Endothelial cell of umbilical vein (primary cell): ENCODE measurements around the gene MT3. TPM values are rescaled to one million over a fixed set of nuclear protein-coding genes. Genes with fewer than 3 reads are reported as not detected.

ENCODE experiments used
- BruUV-seq: library from RNA; stranded (reverse); fragments of 400-500 nt; replicated peaks from 2 replicates; lab custom pipeline; 2021; lab: Mats Ljungman, UMichigan
- CTCF ChIA-PET: fragments of 300-600, 350-600 bp; sonication (Branson Sonifier 250); formaldehyde crosslinking; loops from one replicate; lab custom pipeline; 2021; ENCODE audit warnings: antibody characterized with exemption, inconsistent platforms; lab: Charles Lee
- POLR2A ChIA-PET: fragments of 300-600, 350-600 bp; sonication (Branson Sonifier 250); formaldehyde crosslinking; loops from one replicate; lab custom pipeline; 2021; ENCODE audit warnings: antibody characterized with exemption, inconsistent platforms; lab: Charles Lee
- DNase-seq: peaks from one replicate; pipeline ENCODE4 v3.0.0-alpha.2; 2011; ENCODE audit warnings: low read depth, low spot score
- FAIRE-seq: peaks from 2 replicates; lab custom pipeline; 2011; peaks lifted over from hg19 to GRCh38; lab: Jason Lieb, UNC
- H2AFZ ChIP-seq: 2 replicates; pipeline ENCODE4 v1.6.0; 2012; ENCODE audit warnings: low read depth, low read length, control low read depth, inconsistent platforms
- H3K27ac ChIP-seq: 2 replicates; pipeline ENCODE4 v1.5.1; 2011; ENCODE audit warnings: low read depth, mild to moderate bottlenecking, control low read depth, low read length, moderate library complexity; ENCODE audit not compliant: insufficient read depth
- H3K27me3 ChIP-seq, 2 experiments: 2 replicates each; pipeline versions ENCODE4 v1.6.0 to v1.6.1; 2011; ENCODE audit warnings: low read length in 2 of 2, mixed read lengths in 1 of 2; ENCODE audit not compliant: control insufficient read depth in 2 of 2, insufficient read depth in 2 of 2
- H3K36me3 ChIP-seq, 2 experiments: 2 replicates in 1 of 2; 3 replicates in 1 of 2; pipeline ENCODE4 v1.5.1; 2011; ENCODE audit warnings: low read length in 2 of 2, mild to moderate bottlenecking in 1 of 2, moderate library complexity in 1 of 2; ENCODE audit not compliant: control insufficient read depth in 2 of 2, insufficient read depth in 2 of 2; ENCODE audit errors: extremely low read depth in 1 of 2
- H3K4me1 ChIP-seq: 3 replicates; pipeline ENCODE4 v1.5.1; 2011; ENCODE audit warnings: mild to moderate bottlenecking, low read length; ENCODE audit not compliant: control insufficient read depth, insufficient read depth; ENCODE audit errors: extremely low read depth
- H3K4me2 ChIP-seq: 2 replicates; pipeline ENCODE4 v1.6.1; 2011; ENCODE audit warnings: low read length, control low read depth, mixed read lengths; ENCODE audit not compliant: insufficient read depth
- H3K4me3 ChIP-seq, 3 experiments: fragments of 200-600 bp in 1 of 3; sonication (generic), shearing (Covaris generic) in 1 of 3; replicated peaks in 1 of 3; 2 replicates each; pipeline ENCODE4 v1.5.1; 2011 to 2016; ENCODE audit warnings: control low read depth in 3 of 3, low read length in 3 of 3, mild to moderate bottlenecking in 2 of 3, inconsistent platforms in 1 of 3, low read depth in 1 of 3, moderate library complexity in 1 of 3; ENCODE audit not compliant: insufficient read depth in 1 of 3
- H3K79me2 ChIP-seq: 2 replicates; pipeline ENCODE4 v1.6.0; 2012; ENCODE audit warnings: low read length, inconsistent platforms; ENCODE audit not compliant: control insufficient read depth, insufficient read depth
- H3K9ac ChIP-seq: replicated peaks from 2 replicates; pipeline ENCODE3; 2011; ENCODE audit warnings: low read length, control low read depth; ENCODE audit not compliant: insufficient read depth; ENCODE audit errors: extremely low read depth
- H3K9me1 ChIP-seq: replicated peaks from 3 replicates; pipeline ENCODE4 v1.6.0; 2011; ENCODE audit warnings: mild to moderate bottlenecking, low read length; ENCODE audit not compliant: control insufficient read depth, insufficient read depth; ENCODE audit errors: extremely low read depth
- H3K9me3 ChIP-seq: replicated peaks from 2 replicates; pipeline ENCODE4 v1.5.1; 2012; ENCODE audit warnings: low read length, inconsistent platforms; ENCODE audit not compliant: control insufficient read depth, insufficient read depth
- H4K20me1 ChIP-seq: replicated peaks from 2 replicates; pipeline ENCODE3; 2011; ENCODE audit warnings: mild to moderate bottlenecking, low read length; ENCODE audit not compliant: control insufficient read depth, insufficient read depth; ENCODE audit errors: extremely low read depth
- EZH2 ChIP-seq: IDR thresholded peaks from 2 replicates; pipeline ENCODE4 v1.6.1; 2012; ENCODE audit warnings: borderline replicate concordance, low read depth, mild to moderate bottlenecking, moderate library complexity, low read length, inconsistent platforms; ENCODE audit not compliant: severe bottlenecking
- FOS ChIP-seq: IDR thresholded peaks from 2 replicates; pipeline ENCODE4 v1.6.1; 2011; ENCODE audit warnings: mild to moderate bottlenecking, low read length, moderate library complexity, borderline replicate concordance; ENCODE audit not compliant: insufficient read depth
- JUN ChIP-seq: IDR thresholded peaks from 2 replicates; pipeline ENCODE4 v1.6.1; 2011; ENCODE audit warnings: borderline replicate concordance, low read depth; ENCODE audit not compliant: insufficient read length, insufficient read depth
- MYC ChIP-seq: IDR thresholded peaks from one replicate; pipeline ENCODE4 v1.6.1; 2011; ENCODE audit warnings: mild to moderate bottlenecking, low read depth, low read length
- POLR2A ChIP-seq: IDR thresholded peaks from 2 replicates; pipeline ENCODE4 v1.6.1; 2012; ENCODE audit warnings: low read depth, mild to moderate bottlenecking, control low read depth, low read length
- POLR2AphosphoS5 ChIP-seq: IDR thresholded peaks from 2 replicates; pipeline ENCODE4 v1.6.1; 2012; ENCODE audit warnings: low read depth, mild to moderate bottlenecking, control low read depth, low read length, moderate library complexity; ENCODE audit not compliant: insufficient read depth
- dilution Hi-C: fragments of 300-500 bp; cut with MboI; formaldehyde crosslinking; loops from one replicate; pipeline ENCODE4 v1.15.0; 2019; ENCODE audit warnings: low sequenced_read_pairs; ENCODE audit not compliant: extremely low pct_ligation_motif_present
- intact Hi-C: fragments of 100-400 bp; cut with micrococcal nuclease; formaldehyde crosslinking; loops from one replicate; pipeline ENCODE4 v1.10.0; 2022
- polyA plus RNA-seq, 4 experiments: library from polyadenylated mRNA; depleted of rRNA in 3 of 4; stranded (reverse) in 3 of 4; unstranded in 1 of 4; fragments of >200 nt; gene quantifications; 2 replicates each; pipeline versions ENCODE4 v1.2.1 to v1.2.3, GENCODE V29; 2011 to 2012; ENCODE audit warnings: missing spikeins in 1 of 4
- total RNA-seq: library from RNA; stranded (reverse); gene quantifications from 2 replicates; pipeline ENCODE4 v1.2.3, GENCODE V29; 2021
- TF ChIP-seq, protein P1 (sequence below): IDR thresholded peaks from 2 replicates; pipeline ENCODE4 v1.6.1; 2011; ENCODE audit not compliant: insufficient read depth, insufficient read length

MT3 gene
- total and polyA plus RNA-seq, 2 donors (not counting 3 experiments of a cell fraction or from before 2014, with no cell fraction given) = not detected

DNA sequence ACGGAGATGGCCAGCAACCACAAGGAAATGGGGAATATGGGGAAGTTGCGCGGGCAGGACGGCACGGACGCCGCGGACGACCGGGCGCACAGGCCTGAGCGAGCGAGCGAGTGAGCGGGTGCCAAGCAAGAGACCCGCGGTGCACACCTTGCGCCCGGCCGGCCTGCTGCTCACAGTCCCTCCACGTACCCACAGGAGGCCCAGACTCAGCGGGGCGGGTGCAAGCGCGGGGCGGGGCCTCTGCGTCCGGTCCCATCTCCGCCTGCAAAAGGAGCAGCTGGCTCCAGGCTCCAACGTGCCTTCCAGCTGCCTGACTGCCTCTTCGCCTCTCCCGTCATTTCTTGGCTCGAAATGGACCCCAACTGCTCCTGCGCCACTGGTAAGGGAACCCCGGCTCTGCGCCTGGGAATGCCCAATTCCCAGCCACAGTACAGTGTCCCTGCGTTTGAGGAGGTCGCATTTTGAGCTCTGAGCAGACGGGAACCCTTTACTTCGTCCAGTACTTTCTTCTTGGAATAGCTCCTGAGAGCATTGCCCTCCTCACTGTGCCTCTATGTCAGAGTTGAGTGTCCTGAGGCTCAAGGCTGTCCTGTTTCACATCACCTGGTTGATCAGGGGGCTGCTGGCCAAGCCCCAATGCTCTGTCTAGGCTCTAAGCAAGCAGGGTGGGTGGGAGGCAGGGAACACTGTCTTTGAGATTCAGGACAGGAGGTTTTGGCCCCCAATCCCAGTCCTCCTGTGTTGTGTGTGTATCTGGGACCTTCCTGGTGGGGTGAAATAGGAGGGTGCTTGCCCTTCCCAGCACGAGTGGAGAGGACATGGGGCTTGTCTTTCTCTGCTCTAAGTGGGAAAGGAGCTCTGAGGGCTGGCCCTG, 28.1 kb downstream of the MT3 start:
- ChIA-PET POLR2A (interaction anchor here (0.9 to 1.8 kb wide), 5 partner anchors 8 to 84 kb away, joined by 3 to 11 read pairs (median 6); partner anchors contain the start of genes MT1E and MT2A), CTCF (interaction anchor here (0.8 to 2.3 kb wide), 8 partner anchors 9 to 85 kb away, joined by 3 to 10 read pairs (median 4); no protein-coding TSS in a partner anchor)
- TF ChIP-seq, protein P1, sequence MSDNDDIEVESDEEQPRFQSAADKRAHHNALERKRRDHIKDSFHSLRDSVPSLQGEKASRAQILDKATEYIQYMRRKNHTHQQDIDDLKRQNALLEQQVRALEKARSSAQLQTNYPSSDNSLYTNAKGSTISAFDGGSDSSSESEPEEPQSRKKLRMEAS = no peak
- TF ChIP-seq POLR2A = peak; percentile 61
- peak; percentile 60 for TF ChIP-seq POLR2AphosphoS5
- no peak for TF ChIP-seq MYC
- TF ChIP-seq JUN = no peak
- no peak for TF ChIP-seq FOS
- TF ChIP-seq EZH2 = no peak
- Histone ChIP-seq H3K4me1 (peaks cover 52% of the 10 kb centered on the region), H3K36me3 (no peaks in the 10 kb centered on the region), H3K9me1 (no peaks in the 10 kb centered on the region), H3K27me3 (no peaks in the 10 kb centered on the region), H4K20me1 (no peaks in the 10 kb centered on the region), H3K9ac (peak overlapping the region; percentile 63), H3K4me2 (peak overlapping the region; percentile 93), H2AFZ (peak overlapping the region; percentile 97), H3K9me3 (no peaks in the 10 kb centered on the region), H3K4me3 (peak overlapping the region; percentile 31 to 63 (median 41)), H3K27ac (peak overlapping the region; percentile 59), H3K79me2 (peaks cover 11% of the 10 kb centered on the region)
- peak; percentile 69 for FAIRE-seq
- intact Hi-C loops (no loop called here), dilution Hi-C loops (no loop called here)
- no TSS peak for BruUV-seq
- no peak for DNase-seq
